ENCODE measurements around the gene KDM2A.

KDM2A gene

DNA sequence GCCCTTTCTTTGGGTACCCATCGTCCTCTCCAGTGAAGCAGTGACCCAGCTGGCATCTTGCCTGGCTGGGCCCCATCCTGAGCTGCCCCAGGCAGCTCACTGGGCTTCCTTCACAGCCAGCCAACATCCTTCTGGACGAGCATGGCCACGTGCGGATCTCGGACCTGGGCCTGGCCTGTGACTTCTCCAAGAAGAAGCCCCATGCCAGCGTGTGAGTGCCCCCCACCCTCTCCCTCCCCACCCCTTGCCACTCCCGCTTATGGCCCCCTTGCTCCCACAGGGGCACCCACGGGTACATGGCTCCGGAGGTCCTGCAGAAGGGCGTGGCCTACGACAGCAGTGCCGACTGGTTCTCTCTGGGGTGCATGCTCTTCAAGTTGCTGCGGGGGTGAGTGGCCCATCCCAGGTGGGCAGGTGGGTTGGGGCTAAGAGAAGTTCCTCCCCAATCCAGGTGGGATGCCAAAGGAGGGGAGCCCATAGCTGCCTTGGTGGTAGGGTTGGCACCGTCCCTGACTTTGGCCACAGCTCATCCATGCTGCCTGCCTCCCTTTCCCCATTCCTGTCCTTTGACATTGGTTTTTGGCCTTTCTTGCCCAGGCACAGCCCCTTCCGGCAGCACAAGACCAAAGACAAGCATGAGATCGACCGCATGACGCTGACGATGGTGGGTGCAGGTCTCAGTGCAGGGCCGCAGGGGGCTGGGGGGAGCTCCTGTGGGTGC, 163.3 kb downstream of the KDM2A start:
- Histone ChIP-seq H3K79me1 (ENCODE audit: low read length) (peaks cover 4% of the 10 kb centered on the region), H3K4me3 (ENCODE audit: low read length) (no peak overlapping the region), H3K4me2 (ENCODE audit: low read length) (no peak overlapping the region), H3K23ac (ENCODE audit: low read length) (no peak overlapping the region), H2BK120ac (ENCODE audit: low read depth, low read length) (no peak overlapping the region), H3K9ac (ENCODE audit: low read length) (no peak overlapping the region), H3K4ac (ENCODE audit: low read depth, low read length) (no peak overlapping the region), H3K36me3 (ENCODE audit: control insufficient read depth, insufficient read depth, low read length) (peaks cover 17% of the 10 kb centered on the region), H4K5ac (ENCODE audit: low read length) (no peak overlapping the region), H2BK5ac (ENCODE audit: low read length) (no peak overlapping the region), H3K27ac (ENCODE audit: low read depth, low read length) (no peak overlapping the region), H3K27me3 (ENCODE audit: insufficient read depth, low read length, poor library complexity) (no peaks in the 10 kb centered on the region), H4K8ac (ENCODE audit: low read depth, low read length) (no peak overlapping the region), H2BK15ac (replicated peaks; ENCODE audit: low read depth) (no peak overlapping the region), H3K79me2 (ENCODE audit: control insufficient read depth, insufficient read depth, low read length) (no peaks in the 10 kb centered on the region), H3K4me1 (ENCODE audit: control insufficient read depth, low read depth, low read length) (peaks cover 4% of the 10 kb centered on the region), H2AK5ac (ENCODE audit: low read length) (no peak overlapping the region), H3K56ac (ENCODE audit: low read length) (no peak overlapping the region), H3K18ac (ENCODE audit: low read length) (no peak overlapping the region)
- WGBS (ENCODE audit: extremely low coverage, insufficient coverage, low lambda C conversion rate): no CpG with 5 or more reads among the region's 20 CpGs
- no peak for DNase-seq

DNA sequence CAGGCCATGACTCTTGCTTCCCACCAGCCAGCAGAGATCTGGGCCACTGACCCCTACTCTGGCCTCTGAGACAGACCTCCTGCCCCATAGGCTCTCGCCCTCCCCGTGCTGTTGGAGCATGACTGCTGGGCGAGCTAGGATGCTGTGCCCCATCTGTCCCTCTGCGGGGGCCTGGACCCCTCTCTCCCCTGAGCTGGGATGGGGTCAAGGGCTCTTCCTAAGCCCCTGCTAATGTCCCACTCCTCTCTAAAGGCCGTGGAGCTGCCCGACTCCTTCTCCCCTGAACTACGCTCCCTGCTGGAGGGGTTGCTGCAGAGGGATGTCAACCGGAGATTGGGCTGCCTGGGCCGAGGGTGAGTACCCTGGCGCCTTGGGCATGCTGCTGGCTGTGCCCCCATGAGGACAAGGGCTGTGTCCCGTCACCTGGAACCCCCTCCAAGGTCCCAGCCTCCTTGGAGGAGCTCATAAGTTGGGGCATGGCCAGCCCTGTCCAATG, 163.9 kb downstream of the KDM2A start:
- H2BK120ac ChIP-seq (ENCODE audit: low read depth, low read length): no peak overlapping the region
- no peak overlapping the region for H2BK15ac ChIP-seq (replicated peaks; ENCODE audit: low read depth)
- H3K4me3 ChIP-seq (ENCODE audit: low read length): no peak overlapping the region
- no peak for DNase-seq
- no peak overlapping the region for H3K9ac ChIP-seq (ENCODE audit: low read length)
- H3K27me3 ChIP-seq (ENCODE audit: insufficient read depth, low read length, poor library complexity): no peaks in the 10 kb centered on the region
- no peak overlapping the region for H3K56ac ChIP-seq (ENCODE audit: low read length)
- H2AK5ac ChIP-seq (ENCODE audit: low read length): no peak overlapping the region
- no peak overlapping the region for H3K27ac ChIP-seq (ENCODE audit: low read depth, low read length)
- H4K8ac ChIP-seq (ENCODE audit: low read depth, low read length): no peak overlapping the region
- H3K23ac ChIP-seq (ENCODE audit: low read length): no peak overlapping the region
- H3K4me2 ChIP-seq (ENCODE audit: low read length): no peak overlapping the region
- no peak overlapping the region for H3K4ac ChIP-seq (ENCODE audit: low read depth, low read length)
- no peak overlapping the region for H2BK5ac ChIP-seq (ENCODE audit: low read length)
- peaks cover 1% of the 10 kb centered on the region for H3K79me1 ChIP-seq (ENCODE audit: low read length)
- H3K36me3 ChIP-seq (ENCODE audit: control insufficient read depth, insufficient read depth, low read length): peaks cover 17% of the 10 kb centered on the region
- H3K79me2 ChIP-seq (ENCODE audit: control insufficient read depth, insufficient read depth, low read length): no peaks in the 10 kb centered on the region
- WGBS (ENCODE audit: extremely low coverage, insufficient coverage, low lambda C conversion rate): no CpG with 5 or more reads among the region's 11 CpGs
- H4K5ac ChIP-seq (ENCODE audit: low read length): no peak overlapping the region
- H3K18ac ChIP-seq (ENCODE audit: low read length): no peak overlapping the region
- H3K4me1 ChIP-seq (ENCODE audit: control insufficient read depth, low read depth, low read length): peaks cover 2% of the 10 kb centered on the region

DNA sequence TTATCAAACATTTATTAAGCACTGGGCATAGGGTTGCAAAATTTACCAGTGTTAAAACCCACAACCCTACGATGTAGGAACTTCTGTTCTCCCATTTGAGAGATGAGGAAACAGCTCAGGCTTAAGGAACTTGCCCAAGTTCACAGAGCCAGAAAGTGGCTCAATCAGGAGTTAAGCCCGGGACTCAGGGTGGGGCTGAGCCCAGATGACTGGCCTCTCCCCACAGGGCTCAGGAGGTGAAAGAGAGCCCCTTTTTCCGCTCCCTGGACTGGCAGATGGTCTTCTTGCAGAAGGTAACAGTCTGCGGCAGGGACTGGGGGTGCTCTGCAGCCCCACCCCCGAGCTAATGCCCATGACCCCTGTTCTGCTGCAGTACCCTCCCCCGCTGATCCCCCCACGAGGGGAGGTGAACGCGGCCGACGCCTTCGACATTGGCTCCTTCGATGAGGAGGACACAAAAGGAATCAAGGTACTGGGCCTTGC, 164.5 kb downstream of the KDM2A start:
- H2BK120ac ChIP-seq (ENCODE audit: low read depth, low read length): no peak overlapping the region
- no peak overlapping the region for H3K4ac ChIP-seq (ENCODE audit: low read depth, low read length)
- no peak for DNase-seq
- H3K4me1 ChIP-seq (ENCODE audit: control insufficient read depth, low read depth, low read length): peaks cover 5% of the 10 kb centered on the region
- WGBS (ENCODE audit: extremely low coverage, insufficient coverage, low lambda C conversion rate): no CpG with 5 or more reads among the region's 13 CpGs
- H3K4me3 ChIP-seq (ENCODE audit: low read length): no peak overlapping the region
- H2AK5ac ChIP-seq (ENCODE audit: low read length): no peak overlapping the region
- H3K23ac ChIP-seq (ENCODE audit: low read length): no peak overlapping the region
- H3K27me3 ChIP-seq (ENCODE audit: insufficient read depth, low read length, poor library complexity): no peaks in the 10 kb centered on the region
- H3K9ac ChIP-seq (ENCODE audit: low read length): no peak overlapping the region
- no peak overlapping the region for H3K27ac ChIP-seq (ENCODE audit: low read depth, low read length)
- no peak overlapping the region for H3K56ac ChIP-seq (ENCODE audit: low read length)
- no peaks in the 10 kb centered on the region for H3K79me1 ChIP-seq (ENCODE audit: low read length)
- H4K8ac ChIP-seq (ENCODE audit: low read depth, low read length): no peak overlapping the region
- H3K79me2 ChIP-seq (ENCODE audit: control insufficient read depth, insufficient read depth, low read length): no peaks in the 10 kb centered on the region
- peaks cover 17% of the 10 kb centered on the region for H3K36me3 ChIP-seq (ENCODE audit: control insufficient read depth, insufficient read depth, low read length)
- H3K18ac ChIP-seq (ENCODE audit: low read length): no peak overlapping the region
- no peak overlapping the region for H2BK5ac ChIP-seq (ENCODE audit: low read length)
- H4K5ac ChIP-seq (ENCODE audit: low read length): no peak overlapping the region
- H2BK15ac ChIP-seq (replicated peaks; ENCODE audit: low read depth): no peak overlapping the region
- H3K4me2 ChIP-seq (ENCODE audit: low read length): no peak overlapping the region

DNA sequence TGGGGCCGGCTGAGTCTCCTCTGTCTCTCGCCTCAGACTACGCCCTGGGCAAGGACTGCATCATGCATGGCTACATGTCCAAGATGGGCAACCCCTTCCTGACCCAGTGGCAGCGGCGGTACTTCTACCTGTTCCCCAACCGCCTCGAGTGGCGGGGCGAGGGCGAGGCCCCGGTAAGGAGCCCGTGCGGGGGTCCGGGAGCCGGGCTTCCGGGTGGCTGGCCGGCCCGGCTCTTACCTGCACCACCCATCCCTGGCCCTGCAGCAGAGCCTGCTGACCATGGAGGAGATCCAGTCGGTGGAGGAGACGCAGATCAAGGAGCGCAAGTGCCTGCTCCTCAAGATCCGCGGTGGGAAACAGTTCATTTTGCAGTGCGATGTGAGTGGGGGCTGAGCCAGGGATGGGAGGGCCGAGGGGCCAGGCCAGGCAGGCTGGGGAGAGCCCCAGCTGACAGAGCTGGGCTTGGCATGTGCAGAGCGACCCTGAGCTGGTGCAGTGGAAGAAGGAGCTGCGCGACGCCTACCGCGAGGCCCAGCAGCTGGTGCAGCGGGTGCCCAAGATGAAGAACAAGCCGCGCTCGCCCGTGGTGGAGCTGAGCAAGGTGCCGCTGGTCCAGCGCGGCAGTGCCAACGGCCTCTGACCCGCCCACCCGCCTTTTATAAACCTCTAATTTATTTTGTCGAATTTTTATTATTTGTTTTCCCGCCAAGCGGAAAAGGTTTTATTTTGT, 165.9 kb downstream of the KDM2A start:
- Histone ChIP-seq H3K18ac (ENCODE audit: low read length) (no peak overlapping the region), H3K23ac (ENCODE audit: low read length) (no peak overlapping the region), H2BK120ac (ENCODE audit: low read depth, low read length) (no peak overlapping the region), H3K9ac (ENCODE audit: low read length) (no peak overlapping the region), H4K5ac (ENCODE audit: low read length) (no peak overlapping the region), H3K27me3 (ENCODE audit: insufficient read depth, low read length, poor library complexity) (no peaks in the 10 kb centered on the region), H3K79me2 (ENCODE audit: control insufficient read depth, insufficient read depth, low read length) (no peaks in the 10 kb centered on the region), H3K4me1 (ENCODE audit: control insufficient read depth, low read depth, low read length) (peaks cover 5% of the 10 kb centered on the region), H3K4me2 (ENCODE audit: low read length) (no peak overlapping the region), H4K8ac (ENCODE audit: low read depth, low read length) (no peak overlapping the region), H3K4me3 (ENCODE audit: low read length) (no peak overlapping the region), H2BK5ac (ENCODE audit: low read length) (no peak overlapping the region), H3K79me1 (ENCODE audit: low read length) (peaks cover 3% of the 10 kb centered on the region), H3K4ac (ENCODE audit: low read depth, low read length) (no peak overlapping the region), H3K56ac (ENCODE audit: low read length) (no peak overlapping the region), H3K36me3 (ENCODE audit: control insufficient read depth, insufficient read depth, low read length) (peaks cover 13% of the 10 kb centered on the region), H2BK15ac (replicated peaks; ENCODE audit: low read depth) (no peak overlapping the region), H3K27ac (ENCODE audit: low read depth, low read length) (no peak overlapping the region), H2AK5ac (ENCODE audit: low read length) (no peak overlapping the region)
- WGBS (ENCODE audit: extremely low coverage, insufficient coverage, low lambda C conversion rate): no CpG with 5 or more reads among the region's 45 CpGs
- no peak for DNase-seq

DNA sequence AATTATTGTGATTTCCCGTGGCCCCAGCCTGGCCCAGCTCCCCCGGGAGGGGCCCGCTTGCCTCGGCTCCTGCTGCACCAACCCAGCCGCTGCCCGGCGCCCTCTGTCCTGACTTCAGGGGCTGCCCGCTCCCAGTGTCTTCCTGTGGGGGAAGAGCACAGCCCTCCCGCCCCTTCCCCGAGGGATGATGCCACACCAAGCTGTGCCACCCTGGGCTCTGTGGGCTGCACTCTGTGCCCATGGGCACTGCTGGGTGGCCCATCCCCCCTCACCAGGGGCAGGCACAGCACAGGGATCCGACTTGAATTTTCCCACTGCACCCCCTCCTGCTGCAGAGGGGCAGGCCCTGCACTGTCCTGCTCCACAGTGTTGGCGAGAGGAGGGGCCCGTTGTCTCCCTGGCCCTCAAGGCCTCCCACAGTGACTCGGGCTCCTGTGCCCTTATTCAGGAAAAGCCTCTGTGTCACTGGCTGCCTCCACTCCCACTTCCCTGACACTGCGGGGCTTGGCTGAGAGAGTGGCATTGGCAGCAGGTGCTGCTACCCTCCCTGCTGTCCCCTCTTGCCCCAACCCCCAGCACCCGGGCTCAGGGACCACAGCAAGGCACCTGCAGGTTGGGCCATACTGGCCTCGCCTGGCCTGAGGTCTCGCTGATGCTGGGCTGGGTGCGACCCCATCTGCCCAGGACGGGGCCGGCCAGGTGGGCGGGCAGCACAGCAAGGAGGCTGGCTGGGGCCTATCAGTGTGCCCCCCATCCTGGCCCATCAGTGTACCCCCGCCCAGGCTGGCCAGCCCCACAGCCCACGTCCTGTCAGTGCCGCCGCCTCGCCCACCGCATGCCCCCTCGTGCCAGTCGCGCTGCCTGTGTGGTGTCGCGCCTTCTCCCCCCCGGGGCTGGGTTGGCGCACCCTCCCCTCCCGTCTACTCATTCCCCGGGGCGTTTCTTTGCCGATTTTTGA, 166.8 kb downstream of the KDM2A start:
- H3K4ac ChIP-seq (ENCODE audit: low read depth, low read length): no peak overlapping the region
- no peak overlapping the region for H4K5ac ChIP-seq (ENCODE audit: low read length)
- H3K79me2 ChIP-seq (ENCODE audit: control insufficient read depth, insufficient read depth, low read length): no peaks in the 10 kb centered on the region
- H3K23ac ChIP-seq (ENCODE audit: low read length): no peak overlapping the region
- H4K8ac ChIP-seq (ENCODE audit: low read depth, low read length): no peak overlapping the region
- no peak overlapping the region for H2BK5ac ChIP-seq (ENCODE audit: low read length)
- no peak for DNase-seq
- H3K18ac ChIP-seq (ENCODE audit: low read length): no peak overlapping the region
- H3K4me1 ChIP-seq (ENCODE audit: control insufficient read depth, low read depth, low read length): peaks cover 5% of the 10 kb centered on the region
- H3K79me1 ChIP-seq (ENCODE audit: low read length): peaks cover 8% of the 10 kb centered on the region
- H2BK120ac ChIP-seq (ENCODE audit: low read depth, low read length): no peak overlapping the region
- no peak overlapping the region for H3K27ac ChIP-seq (ENCODE audit: low read depth, low read length)
- H3K4me2 ChIP-seq (ENCODE audit: low read length): no peak overlapping the region
- WGBS (ENCODE audit: extremely low coverage, insufficient coverage, low lambda C conversion rate): no CpG with 5 or more reads among the region's 39 CpGs
- H3K4me3 ChIP-seq (ENCODE audit: low read length): no peak overlapping the region
- no peak overlapping the region for H2BK15ac ChIP-seq (replicated peaks; ENCODE audit: low read depth)
- H3K27me3 ChIP-seq (ENCODE audit: insufficient read depth, low read length, poor library complexity): no peaks in the 10 kb centered on the region
- no peak overlapping the region for H2AK5ac ChIP-seq (ENCODE audit: low read length)
- no peak overlapping the region for H3K56ac ChIP-seq (ENCODE audit: low read length)
- H3K9ac ChIP-seq (ENCODE audit: low read length): no peak overlapping the region
- peaks cover 13% of the 10 kb centered on the region for H3K36me3 ChIP-seq (ENCODE audit: control insufficient read depth, insufficient read depth, low read length)

Data from mesendoderm (in vitro differentiated cells).